Endothelial cell of umbilical vein (primary cell): ENCODE measurements around the gene ANAPC5. TPM values are rescaled to one million over a fixed set of nuclear protein-coding genes. Genes with fewer than 3 reads are reported as not detected.

Source experiments
- BruUV-seq: library from RNA; stranded (reverse); fragments of 400-500 nt; replicated peaks from 2 replicates; lab custom pipeline; 2021; lab: Mats Ljungman, UMichigan
- CTCF ChIA-PET: fragments of 300-600, 350-600 bp; sonication (Branson Sonifier 250); formaldehyde crosslinking; loops from one replicate; lab custom pipeline; 2021; ENCODE audit warnings: antibody characterized with exemption, inconsistent platforms; lab: Charles Lee
- POLR2A ChIA-PET: fragments of 300-600, 350-600 bp; sonication (Branson Sonifier 250); formaldehyde crosslinking; loops from one replicate; lab custom pipeline; 2021; ENCODE audit warnings: antibody characterized with exemption, inconsistent platforms; lab: Charles Lee
- DNase-seq: peaks from one replicate; pipeline ENCODE4 v3.0.0-alpha.2; 2011; ENCODE audit warnings: low read depth, low spot score
- FAIRE-seq: peaks from 2 replicates; lab custom pipeline; 2011; peaks lifted over from hg19 to GRCh38; lab: Jason Lieb, UNC
- H2AFZ ChIP-seq: 2 replicates; pipeline ENCODE4 v1.6.0; 2012; ENCODE audit warnings: low read depth, low read length, control low read depth, inconsistent platforms
- H3K27ac ChIP-seq: 2 replicates; pipeline ENCODE4 v1.5.1; 2011; ENCODE audit warnings: low read depth, mild to moderate bottlenecking, control low read depth, low read length, moderate library complexity; ENCODE audit not compliant: insufficient read depth
- H3K27me3 ChIP-seq, 2 experiments: 2 replicates each; pipeline versions ENCODE4 v1.6.0 to v1.6.1; 2011; ENCODE audit warnings: low read length in 2 of 2, mixed read lengths in 1 of 2; ENCODE audit not compliant: control insufficient read depth in 2 of 2, insufficient read depth in 2 of 2
- H3K36me3 ChIP-seq, 2 experiments: 2 replicates in 1 of 2; 3 replicates in 1 of 2; pipeline ENCODE4 v1.5.1; 2011; ENCODE audit warnings: low read length in 2 of 2, mild to moderate bottlenecking in 1 of 2, moderate library complexity in 1 of 2; ENCODE audit not compliant: control insufficient read depth in 2 of 2, insufficient read depth in 2 of 2; ENCODE audit errors: extremely low read depth in 1 of 2
- H3K4me1 ChIP-seq: 3 replicates; pipeline ENCODE4 v1.5.1; 2011; ENCODE audit warnings: mild to moderate bottlenecking, low read length; ENCODE audit not compliant: control insufficient read depth, insufficient read depth; ENCODE audit errors: extremely low read depth
- H3K4me2 ChIP-seq: 2 replicates; pipeline ENCODE4 v1.6.1; 2011; ENCODE audit warnings: low read length, control low read depth, mixed read lengths; ENCODE audit not compliant: insufficient read depth
- H3K4me3 ChIP-seq, 3 experiments: fragments of 200-600 bp in 1 of 3; sonication (generic), shearing (Covaris generic) in 1 of 3; replicated peaks in 1 of 3; 2 replicates each; pipeline ENCODE4 v1.5.1; 2011 to 2016; ENCODE audit warnings: control low read depth in 3 of 3, low read length in 3 of 3, mild to moderate bottlenecking in 2 of 3, inconsistent platforms in 1 of 3, low read depth in 1 of 3, moderate library complexity in 1 of 3; ENCODE audit not compliant: insufficient read depth in 1 of 3
- H3K79me2 ChIP-seq: 2 replicates; pipeline ENCODE4 v1.6.0; 2012; ENCODE audit warnings: low read length, inconsistent platforms; ENCODE audit not compliant: control insufficient read depth, insufficient read depth
- H3K9ac ChIP-seq: replicated peaks from 2 replicates; pipeline ENCODE3; 2011; ENCODE audit warnings: low read length, control low read depth; ENCODE audit not compliant: insufficient read depth; ENCODE audit errors: extremely low read depth
- H3K9me1 ChIP-seq: replicated peaks from 3 replicates; pipeline ENCODE4 v1.6.0; 2011; ENCODE audit warnings: mild to moderate bottlenecking, low read length; ENCODE audit not compliant: control insufficient read depth, insufficient read depth; ENCODE audit errors: extremely low read depth
- H3K9me3 ChIP-seq: replicated peaks from 2 replicates; pipeline ENCODE4 v1.5.1; 2012; ENCODE audit warnings: low read length, inconsistent platforms; ENCODE audit not compliant: control insufficient read depth, insufficient read depth
- H4K20me1 ChIP-seq: replicated peaks from 2 replicates; pipeline ENCODE3; 2011; ENCODE audit warnings: mild to moderate bottlenecking, low read length; ENCODE audit not compliant: control insufficient read depth, insufficient read depth; ENCODE audit errors: extremely low read depth
- EZH2 ChIP-seq: IDR thresholded peaks from 2 replicates; pipeline ENCODE4 v1.6.1; 2012; ENCODE audit warnings: borderline replicate concordance, low read depth, mild to moderate bottlenecking, moderate library complexity, low read length, inconsistent platforms; ENCODE audit not compliant: severe bottlenecking
- FOS ChIP-seq: IDR thresholded peaks from 2 replicates; pipeline ENCODE4 v1.6.1; 2011; ENCODE audit warnings: mild to moderate bottlenecking, low read length, moderate library complexity, borderline replicate concordance; ENCODE audit not compliant: insufficient read depth
- GATA2 ChIP-seq: IDR thresholded peaks from 2 replicates; pipeline ENCODE4 v1.7.0; 2011; ENCODE audit warnings: low read depth, mild to moderate bottlenecking, moderate library complexity, mixed read lengths, low read length; ENCODE audit not compliant: insufficient read length, insufficient read depth
- JUN ChIP-seq: IDR thresholded peaks from 2 replicates; pipeline ENCODE4 v1.6.1; 2011; ENCODE audit warnings: borderline replicate concordance, low read depth; ENCODE audit not compliant: insufficient read length, insufficient read depth
- MAX ChIP-seq: IDR thresholded peaks from 2 replicates; pipeline ENCODE4 v1.6.1; 2011; ENCODE audit not compliant: insufficient read depth, insufficient read length
- POLR2A ChIP-seq: IDR thresholded peaks from 2 replicates; pipeline ENCODE4 v1.6.1; 2012; ENCODE audit warnings: low read depth, mild to moderate bottlenecking, control low read depth, low read length
- POLR2AphosphoS5 ChIP-seq: IDR thresholded peaks from 2 replicates; pipeline ENCODE4 v1.6.1; 2012; ENCODE audit warnings: low read depth, mild to moderate bottlenecking, control low read depth, low read length, moderate library complexity; ENCODE audit not compliant: insufficient read depth
- dilution Hi-C: fragments of 300-500 bp; cut with MboI; formaldehyde crosslinking; loops from one replicate; pipeline ENCODE4 v1.15.0; 2019; ENCODE audit warnings: low sequenced_read_pairs; ENCODE audit not compliant: extremely low pct_ligation_motif_present
- intact Hi-C: fragments of 100-400 bp; cut with micrococcal nuclease; formaldehyde crosslinking; loops from one replicate; pipeline ENCODE4 v1.10.0; 2022
- polyA plus RNA-seq, 4 experiments: library from polyadenylated mRNA; depleted of rRNA in 3 of 4; stranded (reverse) in 3 of 4; unstranded in 1 of 4; fragments of >200 nt; gene quantifications; 2 replicates each; pipeline versions ENCODE4 v1.2.1 to v1.2.3, GENCODE V29; 2011 to 2012; ENCODE audit warnings: missing spikeins in 1 of 4
- total RNA-seq: library from RNA; stranded (reverse); gene quantifications from 2 replicates; pipeline ENCODE4 v1.2.3, GENCODE V29; 2021

ANAPC5 gene
- total and polyA plus RNA-seq, 2 donors (not counting 3 experiments of a cell fraction or from before 2014, with no cell fraction given), result 133 to 168 TPM

GRCh38 chr12:121399391-121400331 lies 47.5 kb upstream of the ANAPC5 start, which contains the start of gene RNF34:
Gene RNF34 (plus strand): TSS chr12:121400118. CDS start chr12:121400213, 95 bp downstream.
- ChIA-PET CTCF (interaction anchor here (0.8 to 3.2 kb wide), 10 partner anchors 8 to 123 kb away, joined by 3 to 21 read pairs (median 4); partner anchors contain the start of gene ANAPC5), POLR2A (interaction anchor here (0.6 to 1.6 kb wide), 5 partner anchors 8 to 83 kb away, joined by 3 to 12 read pairs (median 5); partner anchors contain the start of gene ANAPC5)
- Histone ChIP-seq H3K9me1 (no peaks in the 10 kb centered on the region), H3K27ac (peak within 1 kb of the TSS; percentile 55), H3K27me3 (no peaks in the 10 kb centered on the region), H3K36me3 (peaks cover 0 to 2% of the 10 kb centered on the region in 2 experiments), H3K4me2 (peak within 1 kb of the TSS; percentile 85), H4K20me1 (no peaks in the 10 kb centered on the region), H3K79me2 (peaks cover 28% of the 10 kb centered on the region), H3K9ac (peak within 1 kb of the TSS; percentile 70), H3K9me3 (no peaks in the 10 kb centered on the region), H2AFZ (peak within 1 kb of the TSS; percentile 42), H3K4me1 (peaks cover 19% of the 10 kb centered on the region), H3K4me3 (peak within 1 kb of the TSS; percentile 68 to 86 (median 86))
- peak; percentile 97 for FAIRE-seq
- BruUV-seq, result TSS peak; percentile 90
- dilution Hi-C loops, result no loop called here
- TF ChIP-seq GATA2 (no peak), EZH2 (no peak), MAX (peak; percentile 10), POLR2AphosphoS5 (peak; percentile 93), JUN (no peak), POLR2A (peak; percentile 97), FOS (no peak)
- intact Hi-C loops, result loop anchor here (1.0 to 5.0 kb wide), 5 partner anchors 11 to 102 kb away; partner anchors contain the start of genes ANAPC5 and CAMKK2
- peak; percentile 98 for DNase-seq
